ENCODE data around the gene CD34.

CD34 gene

DNA sequence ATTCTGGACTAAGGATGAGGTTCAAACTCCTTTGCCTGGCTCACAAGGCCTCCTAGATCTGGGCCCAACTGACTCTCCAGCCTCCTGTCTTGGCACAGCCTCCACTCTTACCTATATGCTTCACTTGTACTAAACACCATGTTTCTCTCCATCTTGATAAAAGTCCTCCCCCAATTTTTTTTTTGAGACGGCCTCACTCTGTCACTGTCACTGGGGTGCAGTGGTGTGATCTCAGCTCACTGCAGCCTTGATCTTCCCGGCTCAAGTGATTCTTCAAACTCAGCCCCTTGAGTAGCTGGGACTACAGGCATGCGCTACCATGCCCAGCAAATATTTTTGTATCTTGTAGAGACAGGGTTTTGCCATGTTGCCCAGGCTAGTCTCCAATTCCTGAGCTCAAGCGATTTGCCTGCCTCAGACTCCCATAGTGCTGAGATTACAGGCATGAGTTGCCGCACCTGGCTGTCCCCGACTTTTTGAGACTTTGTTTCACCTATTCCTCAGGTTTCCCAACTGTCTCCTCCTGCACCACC is 39.7 kb downstream of the CD34 start:
- DNase-seq, result no peak

DNA sequence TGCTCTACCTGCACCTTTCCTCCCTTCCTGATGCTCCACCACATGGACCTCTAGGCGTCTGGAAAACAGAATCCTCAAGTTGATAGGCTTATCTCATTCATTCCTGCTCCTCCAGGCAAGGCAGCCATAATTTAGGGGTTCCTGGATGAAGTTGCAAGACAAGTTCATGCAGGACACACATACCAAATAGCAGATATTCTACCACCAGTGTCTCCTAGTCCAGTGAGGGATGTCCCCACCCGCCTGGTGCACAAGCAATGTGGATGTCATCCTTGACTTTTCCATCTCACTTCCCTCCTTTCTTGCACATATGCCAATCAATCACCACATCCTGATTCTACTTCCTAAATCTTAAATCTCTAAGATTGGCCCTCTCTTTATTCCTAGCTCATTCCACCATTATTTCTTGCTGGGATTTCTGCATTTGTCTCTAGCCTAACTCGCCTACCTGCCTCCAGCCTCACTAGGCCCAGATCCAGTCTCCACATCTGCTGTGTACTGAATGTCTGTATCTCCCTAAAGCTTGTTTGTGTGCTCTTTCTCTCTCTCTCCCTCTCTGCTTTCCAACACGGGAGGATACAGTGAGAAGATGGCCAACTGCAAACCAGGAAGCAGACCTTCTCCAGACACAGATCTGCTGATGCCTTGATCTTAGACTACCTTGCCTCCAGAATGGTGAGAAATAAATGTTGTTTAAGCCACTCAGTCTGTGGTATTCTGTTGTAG is 40.5 kb downstream of the CD34 start:
- no peak for DNase-seq

- DNase-seq, result no peak
Observed at GRCh38 chr1:207869859-207870258, 41.1 kb downstream of the CD34 start.

- DNase-seq, result peak; percentile 74
Observed at GRCh38 chr1:207868774-207869721, 41.9 kb downstream of the CD34 start.

DNA sequence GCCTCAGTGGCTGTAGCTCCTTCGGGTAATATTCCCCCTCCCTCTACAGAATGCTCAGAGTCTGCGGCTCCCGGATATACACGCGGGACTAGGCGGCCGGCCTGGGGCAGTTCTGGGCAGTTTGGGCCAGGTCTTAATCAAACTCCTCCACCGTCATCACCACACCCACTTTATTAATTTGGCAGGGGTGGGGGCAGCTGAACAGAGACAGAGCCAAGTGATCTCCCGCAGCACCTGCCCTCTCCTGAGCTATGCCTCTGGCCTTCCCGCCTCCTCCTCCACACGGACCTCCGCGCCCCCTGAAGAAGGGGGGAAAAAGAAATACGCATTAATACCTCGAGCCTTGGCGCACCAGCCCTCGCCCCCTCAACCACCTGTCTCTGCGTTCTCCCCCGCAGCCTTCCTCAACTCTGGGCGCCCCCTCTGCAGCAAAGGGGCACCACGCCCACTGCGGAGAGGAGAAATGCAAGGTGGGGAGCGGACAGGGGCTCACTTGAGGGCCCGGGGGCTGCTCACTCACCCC is 42.6 kb downstream of the CD34 start:
- peak; percentile 34 for DNase-seq

DNA sequence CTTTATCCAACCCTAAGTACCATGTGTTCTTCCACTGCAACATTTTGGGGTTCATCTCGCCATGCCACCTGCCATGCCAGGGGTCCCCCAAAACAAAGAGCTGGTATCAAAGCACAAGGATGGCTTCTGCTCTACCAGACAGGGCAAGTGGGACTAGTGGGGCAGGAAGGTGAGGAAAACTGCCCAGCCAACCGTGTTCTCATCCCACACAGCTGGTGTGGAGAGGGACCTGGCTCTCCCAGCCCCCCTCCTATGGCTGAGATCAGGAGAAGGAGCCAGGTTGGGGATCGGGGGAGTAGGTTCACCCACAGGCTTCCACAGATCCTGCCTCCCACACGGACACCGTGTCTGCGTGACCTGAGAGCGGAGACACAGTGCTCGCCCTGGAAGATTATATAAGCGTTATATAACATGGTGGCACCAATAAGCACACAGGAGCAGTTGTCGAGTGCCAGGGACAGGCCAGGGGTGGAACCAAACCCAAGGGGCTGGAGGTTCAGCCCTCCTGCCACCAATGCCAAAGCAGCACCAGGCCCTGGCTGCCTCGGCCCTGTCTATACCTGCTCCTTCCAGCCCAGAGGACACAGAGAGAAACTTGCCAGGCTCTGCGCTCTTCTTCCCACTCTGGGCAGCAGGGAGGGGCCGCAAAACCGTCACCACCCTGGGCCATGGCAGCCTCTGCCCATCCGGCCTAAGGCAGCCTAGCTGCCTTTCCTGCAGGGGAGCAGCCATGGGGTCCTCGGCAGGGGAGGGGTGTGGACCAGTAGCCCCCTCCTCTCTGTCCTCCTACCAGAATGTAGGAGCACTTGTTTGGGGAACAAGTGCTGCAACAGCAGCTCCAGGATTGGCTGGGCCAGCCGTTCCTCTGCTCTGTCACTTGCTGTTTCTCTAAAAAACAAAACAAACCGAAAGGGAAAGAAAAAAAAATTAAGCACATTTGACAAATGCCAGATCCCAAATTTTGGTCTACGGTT is 43.5 kb downstream of the CD34 start:
- peak; percentile 43 for DNase-seq

GRCh38 chr1:207866471-207867135 is 44.3 kb downstream of the CD34 start:
- DNase-seq, result peak; percentile 55

GRCh38 chr1:207863893-207864535 is 46.9 kb downstream of the CD34 start:
- peak; percentile 54 for DNase-seq

GRCh38 chr1:207862241-207862787 is 48.6 kb downstream of the CD34 start:
- no peak for DNase-seq

GRCh38 chr1:207861442-207862177 is 49.3 kb downstream of the CD34 start:
- peak; percentile 46 for DNase-seq

- no peak for DNase-seq
Observed at GRCh38 chr1:207860531-207860930, 50.4 kb downstream of the CD34 start.

GRCh38 chr1:207858806-207859205 is 52.1 kb downstream of the CD34 start:
- no peak for DNase-seq

DNA sequence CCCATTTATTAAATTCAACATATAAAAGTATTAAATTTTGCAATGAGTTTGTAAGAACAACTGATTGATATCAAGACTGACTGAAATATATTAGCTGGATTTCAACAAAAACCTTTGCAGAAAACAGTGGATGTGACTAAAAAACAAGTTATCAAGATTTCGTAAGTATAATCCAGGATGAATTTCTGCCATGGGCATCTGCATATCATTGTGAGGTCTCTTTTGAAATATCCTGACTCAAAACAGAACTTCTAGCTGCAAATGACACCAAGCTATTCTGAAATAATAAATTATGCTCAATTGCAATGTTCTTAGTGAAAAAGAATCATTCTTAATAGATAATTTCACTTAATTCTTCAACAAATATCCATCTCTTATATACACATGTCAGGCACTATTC is 52.6 kb downstream of the CD34 start:
- DNase-seq, result no peak

- no peak for DNase-seq
Observed at GRCh38 chr1:207857447-207857846, 53.5 kb downstream of the CD34 start.

DNA sequence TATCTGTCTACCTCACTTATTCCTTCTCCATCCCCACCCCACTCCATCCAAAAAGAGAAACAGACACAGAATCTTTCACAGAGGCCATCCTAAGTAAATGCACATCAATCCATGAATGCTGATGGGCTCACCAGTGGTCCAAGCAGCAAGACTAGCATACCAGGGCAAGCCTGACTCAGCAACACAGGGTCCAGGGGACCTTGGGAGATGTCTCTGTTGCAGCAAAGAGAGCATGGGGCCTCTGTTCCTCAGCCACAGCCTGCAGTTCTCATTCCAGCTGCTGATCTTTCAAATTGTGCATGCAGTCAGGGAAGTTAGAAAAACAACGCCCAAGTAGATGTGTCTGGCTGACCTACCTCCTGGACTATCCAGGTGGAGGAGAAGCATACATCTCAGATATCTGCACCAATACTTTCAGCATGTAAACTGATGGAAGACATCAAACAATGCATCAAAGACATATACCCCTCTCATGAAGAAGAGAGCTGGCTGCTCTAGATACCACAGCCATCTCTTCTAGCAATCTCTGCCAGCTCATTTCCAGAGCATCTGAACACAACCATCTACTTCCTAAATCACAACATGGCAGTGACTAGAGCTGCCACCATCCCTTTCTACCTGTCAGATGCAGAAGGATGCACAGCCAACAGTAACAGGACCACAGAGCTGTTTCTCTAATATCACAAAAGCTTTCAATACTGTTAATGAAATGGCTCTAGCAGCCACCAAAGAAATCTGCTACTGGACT is 54.5 kb downstream of the CD34 start:
- no peak for DNase-seq

DNA sequence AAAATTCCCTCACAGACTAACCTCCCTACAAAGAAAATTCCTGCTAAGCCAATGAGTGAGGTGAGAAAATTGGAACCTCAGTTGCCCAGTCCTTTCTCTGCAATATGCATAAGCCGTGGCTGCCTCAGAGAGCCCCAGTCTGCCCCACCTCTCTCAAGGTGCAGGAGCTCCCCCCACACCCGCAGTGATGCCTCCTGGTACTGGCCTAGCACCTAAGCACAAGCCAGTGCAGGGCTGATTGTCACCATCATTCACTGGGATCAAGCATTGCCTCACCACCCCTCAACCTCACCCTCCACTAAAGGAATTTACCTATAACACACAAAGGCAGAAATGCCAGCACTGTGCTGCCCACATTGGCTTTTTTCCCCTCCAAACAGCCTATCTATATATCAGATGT is 56.9 kb downstream of the CD34 start:
- DNase-seq, result no peak

DNA sequence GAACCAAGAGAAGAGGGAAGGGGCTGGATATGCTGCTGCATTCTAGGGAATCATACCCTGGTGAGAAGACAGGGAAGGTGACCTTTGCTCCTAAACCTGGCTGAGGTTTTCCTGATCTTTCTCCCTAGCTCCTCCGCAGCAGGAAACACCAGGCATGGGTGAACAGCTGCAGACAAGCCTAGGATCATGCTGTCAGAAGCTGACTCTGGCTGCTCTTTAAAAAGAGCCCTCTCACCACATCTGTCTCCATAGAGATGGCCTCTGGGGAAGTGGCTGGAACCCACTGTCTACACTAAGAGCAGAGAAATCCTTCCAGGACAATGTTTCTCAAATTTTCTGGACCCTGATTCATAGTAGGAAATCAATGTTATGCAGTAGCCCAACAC is 57.6 kb downstream of the CD34 start:
- no peak for DNase-seq

DNA sequence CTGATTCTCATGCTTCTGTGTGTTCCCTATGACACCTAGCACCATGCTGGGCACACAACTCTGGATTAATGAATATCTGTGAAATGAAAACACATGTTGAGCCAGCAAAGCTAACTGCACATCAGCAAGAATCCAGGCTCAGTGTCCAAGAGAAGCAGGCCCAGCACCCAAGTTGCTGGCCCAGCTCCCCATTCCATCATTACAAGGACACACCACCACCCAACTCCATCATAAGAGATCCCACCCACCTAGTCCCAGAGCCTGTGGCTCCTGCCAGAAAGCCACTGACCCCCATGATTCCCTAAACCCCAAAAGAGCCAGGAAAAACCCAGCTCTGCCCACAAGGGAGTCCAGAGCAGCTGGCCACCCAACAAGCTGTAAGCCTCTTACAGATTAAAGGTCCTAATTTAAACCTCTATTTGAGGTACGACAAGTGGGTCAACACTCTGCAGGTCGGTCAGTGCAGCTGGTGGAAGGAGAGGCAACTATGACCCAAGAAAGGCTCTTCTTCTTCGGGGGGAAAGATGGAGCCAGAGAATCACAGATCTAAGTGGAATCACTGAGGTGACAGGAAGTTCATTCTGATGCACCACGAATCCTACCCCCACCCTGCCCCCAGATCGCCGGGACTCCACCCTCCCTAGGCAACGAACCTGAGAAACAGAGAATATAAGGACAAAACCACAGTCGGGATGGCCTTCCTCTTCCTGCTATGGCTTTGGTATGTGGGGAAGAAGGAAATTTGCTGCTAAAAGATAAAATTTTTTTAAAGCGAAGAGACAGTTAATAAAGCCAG is 58.2 kb downstream of the CD34 start:
- DNase-seq, result no peak

GRCh38 chr1:207851696-207852095 is 59.2 kb downstream of the CD34 start:
- DNase-seq, result no peak

All from activated CD4-positive, alpha-beta T cell treated with anti-CD3 and anti-CD28 coated beads for 48 hours (primary cell).